ENCODE results near the gene COX7A2.
A peak's percentile ranks its signal among the peaks of the same experiment; 100 is the strongest.

COX7A2 gene, protein sequence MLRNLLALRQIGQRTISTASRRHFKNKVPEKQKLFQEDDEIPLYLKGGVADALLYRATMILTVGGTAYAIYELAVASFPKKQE

GRCh38 chr6:75243333-75244062 is at the start of gene COX7A2:
TSS of gene COX7A2 (minus strand) at chr6:75243801. CDS start at chr6:75243734, 67 bp downstream.
- peak; percentile 96 to 97 for DNase-seq

- no peak for DNase-seq
Measured at GRCh38 chr6:75292555-75292954, 49.0 kb upstream of the COX7A2 start.

DNA sequence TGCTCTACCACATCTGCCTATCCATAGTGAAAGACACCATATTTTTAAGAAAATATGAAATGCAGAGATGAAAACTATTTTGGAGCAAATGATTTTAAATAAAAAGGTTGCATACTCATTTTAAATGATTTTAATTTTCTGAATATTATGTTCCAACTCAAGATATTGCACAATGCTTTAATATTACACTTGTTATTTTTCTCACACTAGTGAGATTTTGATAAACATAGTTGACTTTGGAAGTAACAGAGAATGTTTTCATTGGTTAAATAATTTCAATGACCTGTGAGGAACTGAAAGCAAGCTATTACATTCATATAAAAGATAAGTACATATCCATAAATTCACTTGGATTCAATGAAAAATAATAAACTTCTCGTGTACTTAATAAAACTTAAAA is 48.1 kb upstream of the COX7A2 start:
- DNase-seq = no peak

DNA sequence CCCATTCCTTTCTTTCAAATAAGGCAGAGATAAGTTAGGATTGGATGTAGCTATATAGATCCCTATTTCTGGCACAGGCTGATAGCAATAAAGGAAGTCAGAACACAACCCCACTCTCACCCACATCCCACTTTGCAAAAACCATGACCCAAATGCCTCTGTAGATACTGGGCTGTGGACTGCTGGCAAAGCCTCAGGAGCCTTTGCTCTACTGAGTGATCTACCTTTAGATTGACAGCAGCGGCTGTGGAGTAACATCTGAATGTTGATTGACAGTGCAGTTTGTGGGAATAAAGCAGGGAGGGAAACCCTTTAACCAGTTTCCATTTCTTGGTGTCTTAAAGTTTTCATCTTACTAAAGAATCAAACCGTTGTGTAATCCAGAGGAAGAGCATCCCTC is 47.7 kb upstream of the COX7A2 start:
- no peak for DNase-seq

- DNase-seq = no peak
Measured at GRCh38 chr6:75290136-75290945, 46.7 kb upstream of the COX7A2 start.

DNA sequence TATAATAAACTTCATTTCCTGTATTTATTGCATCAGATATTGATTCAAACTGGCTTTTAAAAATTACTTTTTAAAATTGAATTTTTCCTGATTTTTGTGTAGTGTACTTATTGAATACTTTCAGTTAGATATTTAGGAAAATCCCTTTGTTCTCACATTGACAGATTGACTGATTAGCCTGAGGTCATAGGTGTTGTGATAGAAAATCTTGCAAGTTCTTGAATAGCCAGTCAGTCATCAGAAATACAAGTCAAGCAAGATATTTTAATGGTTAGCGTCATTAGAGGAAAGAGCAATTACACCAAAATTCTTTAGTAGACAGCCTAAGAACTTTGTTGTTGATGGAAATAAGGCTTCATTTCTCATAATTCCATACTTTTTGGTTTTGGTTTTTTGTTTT is 44.4 kb upstream of the COX7A2 start:
- no peak for DNase-seq

- DNase-seq = no peak
Measured at GRCh38 chr6:75287424-75287823, 43.8 kb upstream of the COX7A2 start.

- no peak for DNase-seq
Measured at GRCh38 chr6:75286955-75287354, 43.4 kb upstream of the COX7A2 start.

GRCh38 chr6:75285283-75285639 is 41.7 kb upstream of the COX7A2 start:
- DNase-seq = peak in 1 of 2 donors; percentile 30

DNA sequence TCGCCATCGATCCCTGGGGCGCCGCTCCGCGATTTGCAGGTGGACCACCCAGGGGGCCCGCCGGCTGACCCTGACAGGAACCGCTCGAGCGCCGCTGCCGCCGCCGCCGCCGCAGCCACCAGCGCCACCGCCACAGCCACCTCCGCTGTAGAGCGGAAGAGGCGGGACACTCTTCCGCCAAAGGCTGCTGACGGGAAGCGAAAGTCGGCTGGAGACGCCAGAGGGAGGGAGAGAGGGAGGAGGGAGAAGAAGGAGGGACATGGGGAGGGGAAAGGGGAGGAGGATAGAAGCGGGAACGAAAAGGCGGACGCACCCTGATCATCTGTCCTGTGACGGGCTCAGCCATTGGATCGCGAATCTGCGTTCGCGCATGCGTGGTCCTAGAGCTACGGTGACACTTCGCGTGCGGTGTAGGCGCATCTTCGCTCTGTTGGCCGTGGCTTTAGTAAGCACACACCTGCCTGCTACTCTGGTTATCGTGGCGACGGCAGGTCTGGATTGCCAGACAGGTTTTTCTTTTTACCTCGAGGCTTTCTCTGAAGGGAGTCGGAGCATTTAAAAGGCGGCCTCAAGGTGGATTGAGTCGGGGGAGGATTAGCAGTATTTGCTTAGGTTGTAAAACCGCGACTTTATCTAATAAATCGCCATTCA is 41.2 kb upstream of the COX7A2 start, which contains the start of gene TMEM30A:
Gene TMEM30A (minus strand): TSS at position 161 of the 651 bp plus-strand sequence. CDS start 154 bp downstream, at position 7.
- DNase-seq = peak; percentile 96 to 99

GRCh38 chr6:75283907-75284631 is 40.5 kb upstream of the COX7A2 start:
- peak in 1 of 2 donors; percentile 16 for DNase-seq

DNA sequence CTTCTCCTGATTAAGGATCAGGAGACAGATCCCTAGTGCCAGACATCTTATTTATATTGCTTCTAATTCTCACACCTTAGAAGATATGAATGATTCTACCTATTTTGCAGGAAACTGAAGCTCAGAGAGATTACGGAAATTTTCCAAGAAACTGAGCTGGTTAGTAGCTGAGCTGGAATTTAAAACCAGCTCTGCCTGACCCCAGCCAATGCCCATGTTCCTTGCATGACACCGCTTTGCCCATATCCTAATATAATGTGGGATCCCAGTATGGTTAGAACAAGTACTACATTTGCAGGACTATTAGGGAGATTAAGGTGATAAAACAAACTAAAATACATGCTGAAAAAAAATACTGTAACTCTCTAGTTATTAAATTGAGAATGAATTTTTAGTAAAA is 39.1 kb upstream of the COX7A2 start:
- no peak for DNase-seq

DNA sequence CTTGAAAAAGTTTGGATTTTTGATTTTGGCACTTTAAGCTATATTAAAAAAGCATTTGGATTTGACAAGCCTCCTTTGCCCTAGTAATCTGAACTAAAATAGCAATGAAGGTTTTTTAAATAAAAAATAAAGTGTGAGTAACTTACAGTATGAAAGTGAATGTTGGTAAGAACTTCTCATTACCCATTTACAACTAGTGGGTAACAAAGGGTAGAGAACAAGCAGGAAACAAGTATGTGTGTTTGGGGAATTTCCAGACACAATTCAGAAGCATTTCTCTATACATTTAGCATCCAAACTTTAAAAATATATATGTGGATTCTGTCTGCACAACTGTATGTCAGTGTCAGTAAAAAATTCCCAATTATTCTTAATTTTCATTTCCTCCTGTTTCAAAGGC is 38.1 kb upstream of the COX7A2 start:
- DNase-seq = peak in 1 of 2 donors; percentile 36

DNA sequence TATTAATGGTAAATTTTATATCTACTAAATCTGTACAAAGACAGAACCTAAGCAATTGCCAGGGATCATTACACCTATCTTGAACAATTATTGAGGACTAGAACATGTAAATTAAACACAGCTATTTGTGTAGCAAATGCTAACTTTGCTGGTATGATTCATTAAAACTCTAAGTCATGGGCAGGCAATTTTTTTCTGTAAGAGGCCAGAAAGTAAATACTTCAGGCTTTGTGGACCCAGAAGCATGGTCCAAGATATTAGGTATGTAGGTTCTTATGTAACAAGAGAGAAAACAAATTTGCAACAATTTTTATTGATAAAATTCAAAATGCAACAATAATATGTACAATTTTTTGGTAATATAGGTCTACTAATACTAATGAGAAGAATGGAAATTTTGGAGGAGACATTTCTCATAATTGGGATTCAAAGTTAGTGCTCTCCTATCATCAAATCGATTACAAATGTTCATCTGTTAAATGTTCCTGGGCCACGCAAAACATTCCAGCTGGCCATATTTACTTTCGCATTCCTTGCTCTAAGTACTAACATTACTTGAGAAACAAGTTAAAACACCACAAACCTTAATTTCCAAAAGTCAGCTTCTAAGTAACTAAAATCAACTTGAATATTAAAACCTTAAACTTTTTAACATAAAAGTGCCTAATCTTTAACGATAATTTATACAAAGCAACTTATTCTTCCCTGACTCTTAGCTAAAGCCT is 36.7 kb upstream of the COX7A2 start:
- DNase-seq = no peak

DNA sequence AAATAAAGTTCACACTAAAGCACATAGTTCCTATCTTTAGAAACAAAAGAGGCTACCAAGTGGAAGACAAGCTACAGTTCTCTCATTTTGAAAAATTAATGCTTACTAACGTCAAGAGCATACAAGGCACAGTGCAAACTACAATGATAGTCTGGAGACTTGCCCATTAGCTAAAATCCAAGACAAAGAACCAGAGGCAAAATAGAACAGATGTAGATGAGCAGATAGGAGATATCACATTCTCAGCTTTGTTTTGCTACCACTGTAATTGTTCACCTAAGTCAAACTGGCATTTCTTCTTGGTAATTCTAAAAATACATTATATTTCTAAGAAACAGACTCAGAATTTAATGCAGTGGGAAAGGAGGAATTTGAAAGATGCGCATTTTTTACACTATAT is 35.8 kb upstream of the COX7A2 start:
- DNase-seq = no peak

GRCh38 chr6:75278474-75279077 is 35.0 kb upstream of the COX7A2 start:
- peak; percentile 49 for DNase-seq

- no peak for DNase-seq
Measured at GRCh38 chr6:75275067-75275466, 31.5 kb upstream of the COX7A2 start.

- peak; percentile 51 to 62 for DNase-seq
Measured at GRCh38 chr6:75273009-75273408, 29.4 kb upstream of the COX7A2 start.

DNA sequence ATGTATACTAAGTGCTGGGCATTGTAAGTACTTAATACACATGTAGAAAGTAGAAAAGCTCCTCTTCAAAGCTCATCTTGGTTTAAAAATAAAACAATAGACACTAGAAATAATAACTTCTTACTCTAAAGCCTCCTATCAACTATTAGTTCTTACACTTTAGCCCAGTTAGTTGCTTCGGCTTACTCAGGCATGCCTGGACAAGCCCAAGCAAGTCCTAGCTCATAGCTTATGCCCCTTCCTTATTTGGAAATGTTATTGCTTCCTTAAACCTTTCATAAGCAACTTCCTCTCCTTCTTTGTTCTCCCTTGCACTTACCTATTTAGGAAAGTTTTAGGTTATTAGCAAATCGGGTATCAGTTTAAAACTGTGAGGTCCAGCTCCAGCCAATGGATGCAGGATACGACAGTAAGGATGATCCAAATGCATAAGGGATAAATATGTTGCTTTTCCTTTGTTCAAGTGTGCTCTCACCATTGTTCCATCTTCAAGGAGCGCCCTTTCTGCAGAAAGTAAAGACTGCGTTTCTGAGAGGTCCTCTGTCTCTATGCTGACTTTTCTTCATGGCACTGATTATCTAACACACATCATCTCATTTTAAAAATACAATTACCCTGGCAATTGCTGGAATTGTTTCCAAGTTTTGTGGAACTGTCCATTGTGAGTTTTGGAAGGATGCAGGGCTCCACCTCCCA is 28.7 kb upstream of the COX7A2 start:
- peak; percentile 30 to 33 for DNase-seq

DNA sequence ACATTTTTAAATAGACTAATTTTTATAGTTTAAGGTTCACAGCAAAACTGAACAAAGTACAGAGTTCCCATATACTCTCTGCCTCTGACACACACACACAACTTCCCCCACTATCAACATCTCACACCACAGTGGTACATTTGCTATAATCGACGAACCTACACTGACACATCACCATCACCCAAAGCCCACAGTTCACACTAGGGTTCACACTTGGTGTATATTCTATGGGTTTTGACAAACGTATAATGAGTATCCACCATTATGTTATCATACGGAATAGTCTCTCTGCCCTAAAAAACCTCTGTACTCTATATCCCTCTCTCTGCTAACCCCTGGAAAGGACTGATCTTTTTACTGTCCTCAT is 25.4 kb upstream of the COX7A2 start:
- DNase-seq = no peak

Data from inflammatory macrophage treated with lipopolysaccharide for 1 hour (primary cell).